ENCODE results near the gene CCDC178. TPM values are rescaled to one million over a fixed set of nuclear protein-coding genes. Genes with fewer than 3 reads are reported as not detected.

Gene CCDC178
- total RNA-seq, 1 experiment from 2014 or later: not detected

- Histone ChIP-seq H3K9me3 (ENCODE audit: control insufficient read depth in 1 of 2, insufficient read depth in 1 of 2, low read depth in 1 of 2, low read length in 2 of 2) (no peaks in the 10 kb centered on the region; a peak in 1 of 4 replicates), H3K79me2 (ENCODE audit: insufficient read depth, low read length) (no peaks in the 10 kb centered on the region), H3K4me1 (ENCODE audit: control insufficient read depth in 1 of 2, insufficient read depth in 2 of 2, low read length in 2 of 2) (no peaks in the 10 kb centered on the region), H3K9ac (ENCODE audit: low read length) (no peak overlapping the region), H3K27ac (ENCODE audit: low read depth, low read length) (no peak overlapping the region), H2AFZ (ENCODE audit: low read depth, low read length, poor library complexity, severe bottlenecking) (no peak overlapping the region), H4K20me1 (ENCODE audit: insufficient read depth) (no peaks in the 10 kb centered on the region), H3K4me2 (ENCODE audit: low read length) (no peak overlapping the region), H3K27me3 (ENCODE audit: insufficient read depth, low read length) (no peaks in the 10 kb centered on the region), H3K36me3 (ENCODE audit: control insufficient read depth in 1 of 2, insufficient read depth in 2 of 2, low read length in 2 of 2) (no peaks in the 10 kb centered on the region), H3K9me2 (ENCODE audit: insufficient read depth) (no peaks in the 10 kb centered on the region), H3K4me3 (replicated peaks in 1 of 2; ENCODE audit: low read depth in 1 of 2, low read length in 2 of 2) (no peak overlapping the region)
- intact Hi-C loops (cut with micrococcal nuclease): no loop called here
- DNase-seq (ENCODE audit: low read depth, low spot score) (no peak), ATAC-seq (no peak)
- ChIA-PET POLR2A (no interaction called here), RAD21 (ENCODE audit: low non-redundant PET in 1 of 2, low total read pairs in 2 of 2, uncharacterized antibody in 2 of 2, unreplicated experiment in 2 of 2) (no interaction called here), CTCF (no interaction called here)
- BruUV-seq (replicated peaks): no TSS peak
- TF ChIP-seq ZNF274 (IDR thresholded peaks at IDR 0.05; ENCODE audit: low read depth, low read length) (no peak), REST (IDR thresholded peaks at IDR 0.05; ENCODE audit: low read depth) (no peak), YY1 (IDR thresholded peaks at IDR 0.05; ENCODE audit: extremely low read depth, insufficient replicate concordance, low read depth, low read length) (no peak), SIN3A (IDR thresholded peaks at IDR 0.05; ENCODE audit: low read depth) (no peak), MAX (IDR thresholded peaks at IDR 0.05) (no peak), ATF3 (IDR thresholded peaks at IDR 0.05) (no peak), CBX3 (IDR thresholded peaks at IDR 0.05; ENCODE audit: low read depth) (no peak), POLR2AphosphoS5 (IDR thresholded peaks at IDR 0.05; ENCODE audit: low read depth, low read length) (no peak), RAD21 (IDR thresholded peaks at IDR 0.05; ENCODE audit: low read depth) (no peak), SRF (IDR thresholded peaks at IDR 0.05; ENCODE audit: low read depth) (no peak), JUND (IDR thresholded peaks at IDR 0.05) (no peak), CTCF (IDR thresholded peaks at IDR 0.05 in 2 of 3, conservative IDR thresholded peaks at IDR 0.05 in 1 of 3; ENCODE audit: borderline replicate concordance in 1 of 3, insufficient read depth in 1 of 3, low read depth in 2 of 3, low read length in 2 of 3) (no peak)
These were observed 481.8 kb downstream of the CCDC178 start for GRCh38 chr18:32958746-32959145.

Measured in HCT116 (cell line).